HG03135 (cell line): ENCODE results near the gene B3GALT5.

ENCODE experiments used
- ATAC-seq: cut with Tn5 transposase; IDR thresholded peaks from one replicate; pipeline ENCODE4 v1.9.1; 2021; ENCODE audit warnings: mild to moderate bottlenecking, moderate library complexity; ENCODE audit not compliant: unreplicated experiment

Gene B3GALT5

DNA sequence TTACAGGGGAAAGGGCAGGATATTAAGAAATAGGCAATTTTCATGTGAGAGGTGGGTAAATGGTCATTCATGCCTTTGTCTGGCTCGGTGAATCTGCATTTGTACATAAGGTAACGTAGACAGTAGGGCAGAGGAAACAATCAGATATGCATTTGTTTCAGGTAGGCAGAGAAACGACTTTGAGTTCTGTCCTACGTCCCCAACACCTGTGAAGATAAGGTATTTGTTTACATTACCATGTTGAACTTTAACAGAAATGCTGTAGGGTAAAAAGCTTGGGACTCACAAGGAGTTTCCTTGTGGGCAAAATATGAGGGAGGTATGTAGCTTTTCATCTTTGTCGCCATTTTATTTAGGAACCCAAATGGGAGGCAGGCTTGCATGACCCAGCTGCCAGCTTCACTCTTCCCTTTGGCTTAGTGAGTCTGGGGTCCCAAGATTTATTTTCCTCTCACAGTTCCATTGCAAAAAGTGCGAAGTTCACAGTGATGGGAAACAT lies 31.4 kb downstream of the B3GALT5 start:
- no peak for ATAC-seq

DNA sequence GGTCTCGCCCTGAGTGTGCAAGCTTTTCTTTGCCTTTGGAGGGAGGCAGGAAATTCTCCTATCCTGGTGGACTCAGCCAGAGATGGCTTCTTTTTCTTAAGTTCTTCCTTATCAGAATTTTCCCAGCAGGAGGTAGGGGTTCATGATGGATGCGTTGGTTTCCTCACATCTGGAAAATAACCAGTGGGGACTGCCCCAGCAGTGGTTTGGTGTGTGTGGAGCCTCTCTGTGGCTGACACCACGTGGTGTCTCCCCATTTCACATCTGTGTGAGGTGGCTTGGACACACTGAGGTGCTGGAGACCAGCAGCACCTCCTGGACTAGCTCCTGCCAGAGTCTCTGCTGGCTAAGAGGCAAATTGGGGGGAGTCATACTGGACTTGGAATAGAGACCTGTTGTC lies 32.6 kb downstream of the B3GALT5 start:
- ATAC-seq, result no peak

DNA sequence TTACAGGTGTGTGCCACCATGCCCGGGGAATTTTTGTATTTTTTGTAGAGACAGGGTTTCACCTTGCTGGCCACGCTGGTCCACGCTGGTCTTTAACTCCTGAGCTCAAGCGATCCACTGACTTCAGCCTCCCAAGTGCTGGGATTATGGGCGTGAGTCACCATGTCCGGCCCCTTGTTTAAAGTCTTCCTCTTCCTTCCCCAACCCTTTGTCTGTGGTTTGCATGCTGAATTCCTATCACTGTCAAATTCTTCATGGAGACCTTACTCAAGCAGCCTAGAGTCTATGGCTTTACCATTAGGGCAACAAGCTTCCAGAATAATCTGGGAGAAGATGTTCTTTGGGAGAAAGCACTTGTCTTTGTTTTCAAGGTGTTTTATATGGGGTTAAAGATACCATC lies 34.7 kb downstream of the B3GALT5 start:
- ATAC-seq, result no peak

DNA sequence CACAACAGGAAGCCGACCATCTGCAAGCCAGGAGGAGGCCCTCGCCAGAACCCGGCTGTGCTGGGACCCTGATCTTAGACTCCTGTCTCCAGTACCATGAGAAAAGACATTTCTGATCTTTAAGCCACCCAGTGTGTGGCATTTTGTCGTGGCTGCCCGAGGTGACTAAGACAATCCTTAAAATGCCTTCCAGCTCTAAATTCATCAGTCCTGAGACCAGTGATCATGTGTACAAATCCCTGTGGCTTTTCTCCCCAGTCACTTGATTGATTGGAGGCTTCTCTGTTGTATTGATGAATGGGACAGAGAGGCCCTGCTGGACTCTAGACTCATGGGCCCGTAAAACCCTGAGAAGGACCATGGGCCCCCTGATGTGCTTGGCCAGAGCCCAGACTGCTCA lies 36.1 kb downstream of the B3GALT5 start:
- no peak for ATAC-seq

DNA sequence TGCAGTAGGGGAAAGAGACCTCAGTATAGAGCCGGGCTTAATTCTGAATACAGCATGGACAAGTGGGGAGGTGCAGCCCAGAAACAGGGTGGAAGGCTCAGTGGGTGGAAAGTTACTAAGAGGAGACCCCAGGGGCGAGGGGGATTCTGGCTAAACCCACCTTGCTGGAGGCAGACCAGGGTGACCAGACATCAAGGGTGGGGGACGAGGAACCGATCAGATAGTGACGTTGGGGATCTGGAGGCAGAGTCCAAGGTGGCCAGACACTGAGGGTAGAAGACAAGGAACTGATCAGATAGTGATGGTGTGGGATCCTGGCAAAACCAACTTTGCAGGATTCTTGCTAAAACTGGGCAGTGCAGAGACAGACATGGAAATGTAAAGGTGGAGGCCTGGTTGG lies 36.8 kb downstream of the B3GALT5 start:
- no peak for ATAC-seq

DNA sequence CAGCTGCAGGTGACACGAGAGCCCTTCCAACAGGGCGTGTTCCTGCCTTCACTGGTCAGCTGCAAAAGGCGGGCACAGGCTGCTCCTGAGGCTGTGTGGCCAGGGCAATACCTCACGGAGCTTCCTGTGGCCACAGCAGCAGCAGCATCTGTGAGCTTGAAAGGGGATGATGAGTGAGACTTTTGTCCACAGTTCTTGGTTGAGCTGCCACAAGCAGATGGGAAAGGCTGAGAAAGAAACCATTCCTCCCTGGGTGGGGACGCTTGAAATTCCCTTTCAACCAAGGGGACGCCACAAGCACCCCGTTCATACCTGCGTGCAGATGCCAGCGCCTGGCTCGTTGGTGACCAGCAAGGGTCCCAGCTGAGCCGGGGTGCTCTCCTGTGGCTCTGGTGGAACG lies 37.6 kb downstream of the B3GALT5 start:
- ATAC-seq, result no peak

DNA sequence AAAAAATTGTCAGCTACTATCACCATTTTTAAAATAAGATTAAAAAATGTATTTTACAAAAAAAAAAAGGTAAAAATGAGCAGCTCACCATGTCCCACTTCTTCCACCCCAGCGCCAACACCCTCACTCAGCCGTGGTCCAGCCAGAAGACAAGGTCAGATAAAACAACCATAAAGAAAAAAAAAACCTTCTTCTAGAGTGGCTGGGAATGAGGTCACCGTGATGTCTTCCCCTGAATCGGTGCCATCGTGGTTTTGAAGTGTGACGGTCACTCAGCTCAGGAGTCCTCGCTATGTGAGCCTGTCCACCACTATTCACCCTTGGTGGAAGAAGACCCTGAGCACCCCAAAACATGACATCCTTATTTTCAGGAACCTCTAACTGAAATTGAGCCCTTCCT lies 38.1 kb downstream of the B3GALT5 start:
- no peak for ATAC-seq

DNA sequence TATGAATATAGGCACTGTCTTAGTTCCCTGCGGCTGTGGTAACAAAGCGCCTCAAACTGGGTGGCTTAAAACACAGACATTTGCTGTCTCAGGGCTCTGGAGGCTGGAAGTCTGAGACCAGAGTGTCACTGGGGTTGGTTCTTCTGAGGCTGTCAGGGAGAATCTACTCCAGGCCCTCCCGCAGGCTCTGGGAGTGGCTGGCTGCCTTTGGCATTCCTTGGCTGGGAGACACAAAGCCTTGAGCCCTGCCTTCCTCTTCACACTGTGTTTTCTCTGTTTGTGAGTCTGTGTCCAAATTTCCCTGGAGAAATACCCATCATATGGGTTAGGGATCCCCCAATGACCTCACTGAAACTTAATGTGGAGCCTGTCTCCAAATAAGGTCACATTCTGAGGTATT lies 38.5 kb downstream of the B3GALT5 start:
- ATAC-seq, result no peak

DNA sequence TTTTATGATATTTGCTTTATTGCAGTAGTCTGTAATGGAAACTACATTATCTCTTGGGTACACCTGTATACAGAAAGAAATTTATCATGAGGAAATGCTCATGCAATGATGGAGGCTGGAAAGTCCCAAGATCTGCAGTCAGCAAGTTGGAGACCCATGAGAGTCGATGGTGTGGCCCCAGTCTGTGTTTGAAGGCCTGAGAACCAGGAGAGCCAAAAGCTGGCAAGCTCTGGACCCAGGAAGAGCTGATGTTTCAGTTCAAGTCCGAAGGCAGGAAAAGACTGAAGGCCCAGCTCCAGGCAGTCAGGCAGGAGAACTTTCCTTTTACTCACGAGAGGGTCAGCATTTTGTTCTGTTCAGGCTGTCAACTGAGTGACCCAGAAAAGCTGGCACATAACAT lies 42.2 kb downstream of the B3GALT5 start:
- no peak for ATAC-seq

DNA sequence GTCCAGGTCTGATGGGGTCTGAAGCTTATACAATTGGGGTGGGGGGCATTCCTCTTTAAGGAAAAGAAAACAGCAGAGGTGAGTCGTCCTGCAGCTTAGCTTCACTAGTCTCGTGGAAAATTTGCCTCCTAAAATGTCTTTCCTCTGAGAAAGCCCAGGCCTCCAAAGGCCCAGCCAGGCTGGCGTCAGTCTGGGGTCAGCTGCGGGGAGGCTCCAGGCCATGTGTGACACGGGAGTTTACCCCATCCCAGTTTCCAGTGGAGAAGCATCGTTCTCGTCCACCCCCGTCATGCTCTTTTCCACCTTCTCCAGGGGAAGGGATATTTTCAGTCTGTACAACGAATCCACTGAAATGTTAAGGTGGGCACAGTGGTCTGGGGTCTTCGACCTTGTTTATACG lies 42.8 kb downstream of the B3GALT5 start:
- ATAC-seq, result no peak

DNA sequence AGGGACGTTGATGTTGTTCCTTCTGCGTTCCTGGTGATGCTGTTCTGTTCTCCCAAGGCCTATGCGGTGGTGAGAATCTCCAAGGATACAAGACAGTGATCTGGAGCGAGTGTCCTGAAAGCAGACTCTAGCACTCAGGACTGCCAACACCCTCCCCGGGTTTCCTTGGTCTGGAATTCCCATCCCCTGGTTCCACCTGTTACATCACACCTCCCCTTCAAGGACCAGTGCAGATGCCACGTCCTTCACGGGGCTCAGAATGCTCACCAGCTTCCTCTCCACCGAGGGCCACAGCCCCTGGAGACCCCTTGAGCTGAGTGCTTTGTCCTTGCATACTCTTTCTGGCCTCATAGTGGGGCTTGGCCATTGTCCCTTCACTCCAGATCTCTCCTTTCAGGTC lies 43.5 kb downstream of the B3GALT5 start:
- ATAC-seq, result no peak

DNA sequence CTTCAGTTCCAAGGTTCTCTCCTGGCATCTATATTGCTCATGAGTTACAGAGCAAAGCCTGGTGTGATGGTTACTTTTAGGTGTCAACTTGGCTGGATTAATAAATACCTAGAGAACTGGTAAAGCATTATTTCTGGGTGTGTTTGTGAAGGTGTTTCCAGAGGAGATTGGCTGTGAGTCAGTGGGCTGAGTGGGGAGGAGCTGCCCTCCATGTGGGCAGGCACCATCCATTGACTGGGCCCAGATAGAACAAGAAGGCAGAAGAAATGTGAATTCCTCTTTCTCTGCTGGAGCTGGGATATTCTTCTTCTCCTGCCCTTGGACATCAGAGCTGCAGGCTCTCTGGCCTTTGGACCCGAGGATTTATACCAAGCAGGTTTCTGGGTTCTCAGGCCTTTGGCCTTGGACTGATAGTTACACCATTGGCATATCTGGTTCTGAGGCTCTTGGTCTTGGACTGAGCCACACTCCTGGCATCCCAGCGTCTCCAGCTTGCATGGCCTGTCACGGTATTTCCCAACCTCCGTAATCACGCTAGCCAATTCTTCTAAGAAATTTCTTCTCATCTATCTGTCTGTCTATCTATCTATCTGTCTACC lies 44.5 kb downstream of the B3GALT5 start:
- no peak for ATAC-seq

DNA sequence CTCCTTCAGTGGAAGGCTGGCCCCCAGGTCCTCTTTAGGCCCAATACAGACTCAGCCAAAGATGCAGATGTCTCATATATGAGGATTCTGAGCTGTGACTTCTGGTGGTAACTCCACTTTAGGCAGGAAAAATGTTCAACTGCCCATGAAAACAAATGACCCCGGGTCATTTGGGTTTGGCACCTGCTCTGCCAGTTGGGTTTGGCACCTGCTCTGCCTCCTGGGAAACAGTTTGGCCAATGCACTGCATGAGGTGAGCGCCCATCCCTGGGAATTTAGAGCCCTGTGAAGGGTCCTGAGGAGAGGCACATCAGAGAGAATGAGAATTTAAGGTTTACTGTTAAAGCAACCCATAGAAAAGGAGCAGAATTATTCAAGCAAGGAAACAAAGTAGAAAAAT lies 45.3 kb downstream of the B3GALT5 start:
- ATAC-seq, result no peak

DNA sequence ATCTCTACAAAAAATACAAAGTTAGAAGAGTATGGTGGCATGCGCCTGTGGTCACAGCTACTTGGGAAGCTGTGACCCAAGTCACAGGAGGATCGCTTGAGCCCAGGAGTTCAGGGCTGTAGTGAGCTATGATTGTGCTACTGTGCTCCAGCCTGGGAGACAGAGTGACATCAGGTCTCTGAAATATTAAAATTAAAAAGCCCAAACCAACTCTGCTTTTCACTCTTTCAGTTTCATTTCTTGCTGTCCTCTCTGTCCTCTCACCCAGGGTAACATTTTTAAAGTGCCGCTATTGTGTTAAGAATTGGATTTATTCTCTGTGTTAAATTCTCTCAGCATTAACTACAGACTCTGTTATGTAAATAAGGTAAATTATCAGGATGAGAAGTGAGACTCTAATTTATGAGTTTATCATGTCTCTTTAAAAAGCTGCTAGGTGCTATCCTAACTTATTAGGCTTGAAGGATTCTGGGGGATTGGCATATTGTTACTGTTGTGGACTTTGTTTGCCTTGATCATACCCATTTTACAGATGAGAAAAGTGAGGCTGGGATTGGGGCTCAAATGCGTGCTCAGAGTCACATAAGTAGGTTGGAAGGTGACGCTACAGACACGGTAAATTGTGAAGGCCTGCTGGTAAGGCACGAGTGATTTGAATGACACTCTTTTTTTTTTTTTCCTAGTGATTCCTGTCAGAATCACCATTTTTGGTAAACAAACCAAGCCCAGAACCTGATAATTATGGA lies 46.5 kb downstream of the B3GALT5 start:
- no peak for ATAC-seq

DNA sequence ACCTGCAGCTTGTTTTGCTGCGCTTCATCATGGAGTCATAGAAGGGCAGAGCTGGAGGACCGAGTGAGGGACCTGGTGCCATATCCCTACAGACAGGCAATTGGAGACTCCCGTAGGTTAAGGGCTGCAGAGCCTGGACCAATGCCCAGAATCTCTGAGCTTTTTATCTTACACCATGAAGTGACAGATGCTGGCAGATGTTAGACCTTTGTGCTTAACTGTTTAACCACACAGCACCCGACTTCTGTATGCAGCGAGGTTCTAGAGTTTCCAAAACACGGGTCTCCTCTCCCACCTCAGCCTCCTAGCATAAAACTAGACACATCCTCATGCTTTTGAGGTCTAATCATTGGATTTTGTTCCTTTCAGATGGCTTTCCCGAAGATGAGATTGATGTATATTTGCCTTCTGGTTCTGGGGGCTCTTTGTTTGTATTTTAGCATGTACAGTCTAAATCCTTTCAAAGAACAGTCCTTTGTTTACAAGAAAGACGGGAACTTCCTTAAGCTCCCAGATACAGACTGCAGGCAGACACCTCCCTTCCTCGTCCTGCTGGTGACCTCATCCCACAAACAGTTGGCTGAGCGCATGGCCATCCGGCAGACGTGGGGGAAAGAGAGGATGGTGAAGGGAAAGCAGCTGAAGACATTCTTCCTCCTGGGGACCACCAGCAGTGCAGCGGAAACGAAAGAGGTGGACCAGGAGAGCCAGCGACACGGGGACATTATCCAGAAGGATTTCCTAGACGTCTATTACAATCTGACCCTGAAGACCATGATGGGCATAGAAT lies 47.6 kb downstream of the B3GALT5 start:
- ATAC-seq, result no peak

DNA sequence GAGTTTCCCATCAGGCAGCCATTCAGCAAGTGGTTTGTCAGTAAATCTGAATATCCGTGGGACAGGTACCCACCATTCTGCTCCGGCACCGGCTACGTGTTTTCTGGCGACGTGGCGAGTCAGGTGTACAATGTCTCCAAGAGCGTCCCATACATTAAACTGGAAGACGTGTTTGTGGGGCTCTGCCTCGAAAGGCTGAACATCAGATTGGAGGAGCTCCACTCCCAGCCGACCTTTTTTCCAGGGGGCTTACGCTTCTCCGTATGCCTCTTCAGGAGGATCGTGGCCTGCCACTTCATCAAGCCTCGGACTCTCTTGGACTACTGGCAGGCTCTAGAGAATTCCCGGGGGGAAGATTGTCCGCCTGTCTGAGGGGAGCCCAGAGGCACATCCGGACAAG lies 48.4 kb downstream of the B3GALT5 start:
- no peak for ATAC-seq

DNA sequence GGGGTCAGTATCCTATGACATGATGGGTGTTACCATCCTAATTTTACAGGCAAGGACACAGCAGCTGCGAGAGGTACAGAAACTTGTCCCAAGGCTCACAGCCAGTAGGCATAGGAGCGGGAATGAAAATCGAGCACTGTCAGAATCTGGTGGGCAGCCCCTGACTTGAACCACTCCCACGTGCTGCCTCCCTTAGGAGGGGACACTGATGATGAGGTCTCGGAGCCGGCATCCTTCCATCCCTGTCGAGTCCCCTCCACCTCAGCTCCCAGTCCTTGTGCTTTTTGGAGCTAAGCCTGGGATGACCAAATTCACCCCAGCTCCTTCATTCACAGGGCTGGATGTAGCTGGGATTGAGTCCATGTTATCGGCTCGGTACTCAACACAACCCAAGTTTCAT lies 49.0 kb downstream of the B3GALT5 start:
- ATAC-seq, result no peak

DNA sequence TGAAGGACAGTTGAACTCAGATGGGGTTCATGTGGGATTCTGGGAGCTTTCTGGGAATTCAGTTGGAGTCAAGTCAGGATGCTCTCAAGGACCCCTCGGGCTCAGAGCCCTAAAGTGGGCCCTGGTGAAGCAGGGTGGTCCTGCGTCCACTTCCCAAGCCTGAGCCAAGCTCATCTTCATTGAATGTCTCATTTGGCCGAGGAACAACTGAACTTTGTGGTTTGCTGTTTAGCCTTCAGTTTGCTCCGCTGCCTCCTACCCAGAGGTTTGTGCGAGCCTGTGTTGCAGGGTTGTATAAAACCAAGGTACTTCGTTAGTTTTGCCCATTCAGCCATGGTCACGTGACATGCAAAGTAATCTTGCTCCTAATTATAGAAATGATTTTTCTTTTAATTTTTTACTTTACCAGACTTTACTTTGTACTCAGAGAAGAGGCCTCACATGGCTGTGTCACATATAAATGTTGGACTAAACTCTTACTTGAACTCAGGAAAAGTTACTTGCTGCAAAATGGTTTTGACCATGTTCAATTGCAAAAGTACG lies 49.7 kb downstream of the B3GALT5 start:
- ATAC-seq, result no peak

DNA sequence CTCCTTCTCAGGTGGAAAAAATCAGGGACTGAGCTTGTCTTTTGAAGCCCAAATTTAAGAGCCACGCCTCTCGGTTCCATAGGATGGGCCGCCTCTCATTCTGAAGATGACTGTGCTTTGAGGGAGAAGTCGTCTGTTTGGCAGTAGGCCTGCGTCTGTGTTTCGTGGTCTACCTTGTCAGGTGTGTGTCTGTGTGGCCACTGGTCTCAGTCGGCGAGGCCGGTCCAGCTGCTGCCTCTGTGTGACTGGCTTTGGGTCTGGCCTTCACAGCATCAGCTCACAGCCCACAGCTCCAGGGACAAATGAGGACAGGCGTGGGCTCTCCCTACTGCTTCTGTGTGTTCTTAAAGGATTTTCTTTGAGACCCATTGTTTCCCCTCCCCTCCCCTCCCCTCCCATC lies 50.3 kb downstream of the B3GALT5 start:
- no peak for ATAC-seq

DNA sequence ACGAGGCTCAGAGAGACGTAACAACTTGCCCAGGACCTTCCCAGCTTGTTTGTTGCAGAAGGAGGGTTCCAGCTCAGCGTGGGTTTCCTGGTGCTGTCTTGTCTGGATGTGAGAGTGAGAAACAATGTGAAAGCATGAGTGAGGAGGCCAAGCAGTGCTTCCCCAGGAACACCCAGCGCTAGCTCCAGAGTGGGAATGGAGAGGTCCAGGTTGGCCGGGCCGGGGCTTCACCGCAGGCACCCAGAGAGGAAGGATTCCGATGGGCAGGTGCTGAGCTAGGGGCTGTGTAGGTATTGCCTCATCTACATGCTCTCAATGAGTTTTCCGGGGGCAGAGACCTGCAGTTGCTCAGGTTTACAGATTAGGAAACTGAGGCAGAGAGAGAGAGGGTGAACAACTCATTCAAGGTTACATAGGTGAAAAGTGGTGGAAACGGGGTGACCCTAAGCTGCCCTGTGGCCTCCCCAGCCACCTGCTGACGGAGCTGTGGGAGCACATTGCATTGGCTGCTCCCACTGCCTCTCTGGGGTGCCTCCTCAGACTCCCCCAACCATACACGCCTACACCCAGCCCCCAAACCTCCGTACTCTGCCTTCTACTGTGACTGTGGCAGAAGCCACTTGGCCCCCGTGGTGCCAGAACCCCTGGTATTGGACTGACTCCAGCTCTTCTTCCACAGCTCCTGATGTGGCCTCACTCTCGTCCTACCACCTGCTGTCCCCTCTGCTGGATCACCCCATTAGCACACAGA lies 51.2 kb downstream of the B3GALT5 start:
- no peak for ATAC-seq

DNA sequence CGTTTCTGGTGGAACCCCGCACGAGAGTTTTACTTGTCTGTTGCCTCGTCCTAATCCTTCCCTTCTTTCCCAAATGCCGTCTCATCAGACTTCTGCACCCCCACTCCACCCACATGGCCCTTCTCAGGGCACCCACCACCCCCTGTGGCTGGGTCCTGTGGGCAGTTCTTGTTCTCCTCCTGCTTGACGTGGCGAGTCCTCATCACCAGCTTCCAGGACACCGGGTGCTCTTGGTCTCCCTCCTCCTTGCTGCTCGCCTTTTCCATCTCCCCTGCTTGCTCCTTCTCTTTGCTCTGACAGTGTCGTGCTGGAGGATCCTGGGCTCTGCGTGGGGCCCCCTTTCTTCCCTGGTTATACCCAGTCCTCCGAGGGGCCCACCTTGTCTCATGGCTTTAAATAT lies 51.8 kb downstream of the B3GALT5 start:
- no peak for ATAC-seq
